Activated T-cell treated with anti-CD3 and anti-CD28 coated beads for 4 hours (primary cell): ENCODE data around the gene BROX.

ENCODE experiments used
- DNase-seq: peaks from one replicate; pipeline ENCODE4 v3.0.0-alpha.2; 2020

The BROX gene

DNA sequence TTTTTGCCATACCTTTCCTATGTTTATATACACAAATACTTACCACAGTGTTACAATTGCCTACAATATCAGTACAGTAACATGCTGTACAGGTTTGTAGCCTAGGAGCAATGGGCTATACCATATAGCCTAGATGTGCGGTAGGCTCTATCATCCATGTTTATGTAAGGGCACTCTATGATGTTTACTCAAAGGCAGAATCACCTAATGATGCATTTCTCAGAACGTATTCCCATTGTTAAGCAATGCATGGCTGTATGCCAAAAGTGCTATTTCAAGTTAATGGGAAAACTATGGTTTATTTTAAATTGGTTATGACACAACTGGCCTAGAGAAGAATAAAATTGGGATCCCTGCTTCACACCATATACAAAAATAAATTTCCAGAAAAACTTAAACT is 65.6 kb downstream of the BROX start:
- no peak for DNase-seq

DNA sequence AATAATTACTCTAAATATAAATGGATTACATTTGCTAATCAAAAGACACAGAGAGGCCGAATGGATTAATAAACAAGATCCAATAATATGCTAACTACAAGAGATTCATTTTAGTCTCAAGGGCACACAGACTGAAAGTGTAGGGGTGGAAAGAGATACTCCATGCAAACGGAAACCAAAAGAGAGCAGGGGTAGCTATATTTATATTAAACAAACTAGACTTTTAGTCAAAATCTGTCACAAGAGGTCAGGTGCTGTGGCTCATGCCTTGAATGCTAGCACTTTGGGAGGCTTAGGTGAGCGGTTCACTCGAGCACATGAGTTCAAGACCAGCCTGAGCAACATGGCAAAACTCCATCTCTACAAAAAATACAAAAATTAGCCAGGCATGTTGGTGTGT is 68.9 kb downstream of the BROX start:
- DNase-seq, result no peak

DNA sequence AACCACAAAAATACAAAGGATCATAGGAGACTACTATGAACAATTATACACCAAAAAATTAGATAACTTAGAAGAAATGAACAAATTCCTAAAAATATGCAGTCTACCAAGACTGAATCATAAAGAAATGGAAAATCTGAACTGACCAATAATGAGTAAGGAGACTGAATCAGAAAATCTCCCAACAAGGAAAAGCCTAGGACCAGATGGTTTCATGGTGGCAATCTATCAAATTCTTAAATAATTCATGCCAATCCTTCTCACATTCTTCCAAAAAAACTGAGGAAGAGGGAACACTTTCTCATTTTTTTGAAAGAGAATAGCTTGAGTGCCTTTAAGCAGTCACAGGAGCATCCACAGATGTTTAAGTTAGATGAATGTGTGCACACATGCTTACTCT is 70.7 kb downstream of the BROX start:
- no peak for DNase-seq

DNA sequence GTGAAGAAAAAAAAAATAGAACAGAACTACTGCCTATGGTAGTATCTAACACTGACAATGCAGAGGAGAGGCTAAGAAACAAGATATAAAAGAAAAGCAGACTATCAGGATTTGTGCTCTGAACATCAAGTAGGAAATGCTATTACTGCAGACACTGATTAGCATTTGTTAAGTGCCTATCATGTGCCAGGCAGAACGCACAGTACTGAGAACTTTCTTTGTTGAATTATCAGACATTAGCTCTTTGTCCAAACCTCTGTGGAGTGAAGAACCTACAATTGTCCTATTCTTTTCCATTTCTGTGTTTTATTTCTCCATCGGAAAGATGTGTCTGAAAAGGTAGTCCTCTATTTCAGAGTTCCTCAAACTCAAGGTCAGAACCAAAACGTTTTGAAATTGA is 72.0 kb downstream of the BROX start:
- DNase-seq, result no peak
